Measurements from ENCODE around the gene KYAT1.

KYAT1 gene

DNA sequence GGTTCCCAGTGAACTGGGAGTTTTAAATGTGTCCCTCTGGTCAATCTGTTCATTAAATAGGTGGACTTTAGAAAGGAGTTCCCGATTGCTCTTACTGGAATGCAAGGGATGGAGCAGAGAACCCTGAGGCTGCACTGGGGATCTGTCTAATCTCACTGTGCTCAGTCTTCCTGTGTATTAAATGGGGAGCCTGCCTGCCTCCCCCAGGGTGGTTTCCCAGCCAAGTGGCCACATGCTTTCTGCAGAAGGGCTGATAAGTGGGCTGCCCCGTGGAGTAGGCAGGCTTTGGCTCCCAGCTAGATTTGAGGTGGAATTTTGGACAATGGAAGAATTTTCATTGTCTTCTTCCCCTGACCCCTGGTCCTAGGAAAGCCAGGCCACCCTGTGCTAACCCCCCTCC lies 25.0 kb upstream of the KYAT1 start:
- DNase-seq: no peak

DNA sequence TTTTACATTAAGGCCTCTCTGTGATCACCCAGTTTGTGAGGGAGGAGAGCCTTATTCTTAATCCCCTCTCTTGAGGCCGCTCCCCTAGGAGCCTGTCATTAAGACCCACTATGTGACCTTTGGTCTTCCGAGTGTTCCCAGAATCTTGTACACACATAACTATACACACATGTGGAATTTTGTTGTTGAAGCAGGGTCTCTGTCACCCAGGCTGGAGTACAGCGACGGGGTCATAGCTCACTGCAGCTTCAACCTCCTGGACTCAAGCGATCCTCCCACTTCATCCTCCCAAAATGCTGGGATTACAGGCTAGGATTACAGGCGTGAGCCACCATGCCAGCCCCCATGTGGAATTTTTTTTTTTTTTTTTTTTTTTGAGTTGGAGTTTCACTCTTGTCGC lies 24.2 kb upstream of the KYAT1 start:
- no peak for DNase-seq

DNA sequence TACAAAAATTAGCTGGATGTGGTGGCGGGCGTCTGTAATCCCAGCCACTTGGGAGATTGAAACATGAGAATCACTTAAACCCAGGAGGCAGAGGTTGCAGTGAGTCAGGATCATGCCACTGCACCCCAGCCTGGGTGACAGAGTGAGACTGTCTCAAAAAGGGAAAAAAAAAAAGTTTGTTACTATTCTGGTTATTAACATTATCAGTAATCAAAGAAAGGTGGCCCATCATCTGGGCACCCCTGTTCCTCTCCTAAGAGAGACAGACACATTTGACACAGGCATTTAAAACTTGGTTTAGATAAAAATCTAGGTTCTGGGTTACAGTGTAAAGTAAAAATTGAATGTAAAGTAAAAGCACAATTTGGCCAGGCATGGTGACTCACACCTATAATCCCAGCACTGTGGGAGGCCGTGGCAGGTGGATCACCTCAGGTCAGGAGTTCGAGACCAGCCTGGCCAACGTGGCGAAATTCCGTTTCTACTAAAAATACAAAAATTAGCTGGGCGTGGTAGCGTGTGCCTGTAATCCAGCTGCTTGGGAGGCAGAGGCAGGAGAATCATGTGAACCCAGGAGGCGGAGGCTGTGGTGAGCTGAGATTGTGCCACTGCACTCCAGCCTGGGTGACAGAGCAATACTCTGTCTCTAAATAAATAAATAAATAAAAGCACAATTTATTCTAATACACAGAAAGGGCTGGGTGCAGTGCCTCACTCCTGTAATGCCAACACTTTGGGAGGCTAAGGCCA lies 22.3 kb upstream of the KYAT1 start:
- no peak for DNase-seq

DNA sequence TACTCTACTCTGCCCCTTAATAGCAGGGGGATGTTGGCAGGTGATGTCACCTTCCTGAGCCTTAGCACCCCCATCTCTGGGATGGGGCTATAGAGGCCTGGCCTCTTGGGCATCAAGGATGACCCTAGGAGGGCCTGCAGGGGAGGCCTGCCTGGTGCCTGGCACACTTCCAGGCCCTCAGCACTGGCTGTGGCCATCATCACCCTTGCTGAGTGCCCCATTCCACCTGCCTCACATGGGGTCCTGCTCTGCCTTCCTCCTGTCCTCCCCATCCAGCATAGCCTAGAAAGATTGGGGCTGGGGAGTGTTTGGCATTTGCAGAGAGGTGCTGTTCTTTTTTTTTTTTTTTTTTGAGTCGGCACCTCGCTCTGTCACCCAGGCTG lies 21.3 kb upstream of the KYAT1 start:
- DNase-seq: no peak

DNA sequence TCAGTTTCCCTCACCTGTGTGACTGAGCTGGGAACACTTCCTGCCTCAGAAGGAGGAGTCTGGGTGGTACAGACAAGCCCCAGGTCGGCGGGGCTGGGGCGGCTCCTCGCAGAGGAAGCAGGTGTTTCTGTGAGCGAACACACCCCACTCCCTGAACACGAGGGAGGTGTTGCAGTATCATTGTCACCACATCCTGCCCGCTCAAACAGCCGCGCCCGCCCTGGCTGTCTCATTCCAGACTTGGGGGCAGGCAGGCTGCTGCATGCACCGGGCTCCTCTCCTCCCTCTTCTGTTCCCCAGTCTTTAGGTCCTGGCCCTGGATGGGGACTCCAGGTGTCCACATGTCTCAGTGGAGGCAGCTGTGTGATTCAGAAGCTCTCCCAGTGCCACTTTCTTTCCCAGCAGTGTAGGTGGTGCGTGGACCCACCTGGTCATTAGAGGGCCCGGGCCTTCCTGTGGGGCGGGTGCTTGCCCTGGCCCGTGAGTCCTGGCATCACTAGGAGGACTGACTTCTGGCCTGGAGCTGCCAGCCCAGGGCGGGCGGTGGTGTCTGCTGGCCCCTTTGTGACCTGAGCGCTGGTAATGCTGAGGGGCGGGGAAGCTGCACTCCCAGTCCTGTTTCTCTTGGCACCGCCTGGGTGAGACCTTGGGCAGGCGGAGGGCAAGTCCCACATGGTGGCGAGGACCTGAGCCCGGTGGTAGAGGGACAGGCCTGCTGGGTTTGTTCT lies 20.8 kb upstream of the KYAT1 start:
- DNase-seq: no peak

- no peak for DNase-seq
Measured at GRCh38 chr9:128901822-128902221, 20.1 kb upstream of the KYAT1 start.

GRCh38 chr9:128901379-128901778 lies 19.6 kb upstream of the KYAT1 start:
- DNase-seq: no peak

DNA sequence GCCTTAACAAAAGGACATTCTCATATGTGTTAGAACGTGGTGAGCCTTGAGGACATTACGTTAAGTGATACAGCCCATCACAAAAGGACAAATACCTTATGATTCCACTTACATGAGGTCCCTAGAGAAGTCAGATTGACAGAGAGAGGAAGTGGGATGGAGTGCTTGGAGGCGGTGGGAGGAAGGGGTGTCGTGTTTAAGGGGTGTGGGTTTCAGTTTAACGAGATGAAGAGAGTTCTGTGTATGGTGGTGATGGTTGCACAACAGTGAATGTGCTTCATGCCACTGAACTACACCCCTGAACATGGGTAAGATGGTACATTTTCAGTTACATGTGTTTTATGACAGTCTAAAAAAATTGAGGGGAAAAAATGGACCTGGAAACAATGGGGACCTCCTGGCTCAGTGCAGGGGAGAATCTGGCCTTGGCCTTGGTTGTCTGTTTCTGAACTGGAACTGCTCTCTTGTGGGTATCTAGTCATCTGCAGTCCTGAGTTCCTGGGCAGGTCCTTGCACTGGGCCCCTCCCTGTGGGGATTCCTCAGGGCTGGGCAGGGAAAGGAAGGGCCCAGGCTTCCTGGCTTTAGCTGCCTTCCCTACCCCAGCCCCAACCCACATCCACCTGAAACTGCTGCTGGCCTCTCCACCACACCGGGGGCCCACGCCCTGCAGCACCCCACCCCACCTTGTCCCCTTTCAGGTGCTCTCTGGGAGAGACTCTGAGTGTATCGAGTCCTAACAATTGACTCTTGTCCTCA lies 18.0 kb upstream of the KYAT1 start:
- no peak for DNase-seq

GRCh38 chr9:128898845-128899565 lies 17.3 kb upstream of the KYAT1 start:
- no peak for DNase-seq

GRCh38 chr9:128898382-128898781 lies 16.6 kb upstream of the KYAT1 start:
- DNase-seq: no peak

- no peak for DNase-seq
Measured at GRCh38 chr9:128895556-128895955, 13.8 kb upstream of the KYAT1 start.

- no peak for DNase-seq
Measured at GRCh38 chr9:128894764-128895163, 13.0 kb upstream of the KYAT1 start.

- no peak for DNase-seq
Measured at GRCh38 chr9:128893354-128893753, 11.6 kb upstream of the KYAT1 start.

DNA sequence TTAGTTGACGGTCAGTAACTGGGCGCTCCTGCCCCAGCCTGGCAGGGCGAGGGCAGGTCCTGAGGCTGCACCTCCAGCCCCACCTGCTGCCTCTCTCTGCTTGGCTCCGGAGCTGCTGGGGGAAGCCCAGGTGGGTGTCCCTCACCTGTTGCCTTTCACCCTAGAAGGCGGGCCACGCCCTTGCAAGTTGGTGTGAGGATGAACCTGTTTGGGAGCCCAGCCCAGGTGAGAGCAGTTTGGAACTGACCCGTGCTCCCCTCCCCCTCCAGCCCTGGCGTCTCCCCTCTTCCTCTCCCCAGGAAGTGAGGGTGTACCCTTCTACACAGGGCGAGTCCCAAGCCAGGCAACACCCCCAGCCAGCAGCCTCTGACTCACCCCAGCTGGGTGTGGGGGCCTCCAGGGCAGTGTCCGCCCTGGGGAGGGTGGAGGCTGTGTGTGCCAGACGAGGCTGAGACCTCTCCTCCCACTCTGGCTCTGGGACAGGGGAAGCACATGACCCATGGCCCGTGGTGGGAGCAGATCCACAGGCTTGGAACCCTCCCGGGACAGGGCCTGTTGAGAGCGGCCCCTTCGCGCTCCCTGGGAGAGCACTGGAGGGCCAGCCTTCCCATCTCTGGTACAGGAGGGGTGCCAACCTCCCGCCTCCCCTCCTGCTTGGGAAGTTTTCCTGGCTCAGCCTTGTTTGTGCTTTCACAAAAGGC lies 10.6 kb upstream of the KYAT1 start:
- DNase-seq: no peak

DNA sequence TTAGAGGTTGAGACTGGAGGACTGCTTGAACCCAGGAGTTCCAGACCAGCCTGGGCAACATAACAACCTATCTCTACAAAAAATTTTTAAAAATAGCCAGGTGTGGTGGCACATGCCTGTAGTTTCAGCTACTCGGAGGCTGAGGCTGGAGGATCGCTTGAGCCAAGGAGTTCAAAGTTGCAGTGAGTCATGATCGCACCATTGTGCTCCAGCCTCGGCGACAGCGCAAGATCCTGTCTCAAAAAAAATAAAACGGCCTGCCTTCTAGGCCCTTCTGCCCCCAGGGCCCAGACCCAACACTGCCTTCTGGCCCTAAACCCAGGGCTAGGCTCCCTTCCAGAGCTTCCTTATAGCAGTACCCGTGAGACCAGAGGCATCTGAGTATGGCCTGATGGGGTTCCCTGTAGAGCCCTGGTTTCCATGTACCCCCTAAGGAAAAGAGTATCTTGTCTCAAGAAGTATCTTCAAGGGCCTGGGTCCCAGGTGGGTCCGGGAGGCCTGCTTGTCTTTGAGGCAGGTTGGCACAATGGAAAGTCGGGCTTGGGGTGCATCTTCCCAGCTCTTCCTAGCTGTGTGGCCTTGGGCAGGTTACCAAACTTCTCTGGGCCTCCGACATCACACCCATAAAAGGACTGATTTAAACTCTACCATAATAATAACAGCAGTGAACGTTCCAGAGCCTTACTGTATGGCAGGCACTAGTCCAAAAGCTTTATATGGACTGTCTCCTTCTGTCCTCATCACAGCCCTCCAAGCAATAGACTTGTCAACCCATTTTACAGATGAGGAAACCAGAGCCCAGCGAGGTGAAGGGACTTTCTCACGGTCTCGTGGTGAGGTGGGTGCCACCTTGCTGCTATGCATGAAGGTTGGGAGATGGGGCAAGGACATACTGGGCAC lies 9.8 kb upstream of the KYAT1 start:
- DNase-seq: no peak

- DNase-seq: no peak
Measured at GRCh38 chr9:128887914-128888350, 6.2 kb upstream of the KYAT1 start.

DNA sequence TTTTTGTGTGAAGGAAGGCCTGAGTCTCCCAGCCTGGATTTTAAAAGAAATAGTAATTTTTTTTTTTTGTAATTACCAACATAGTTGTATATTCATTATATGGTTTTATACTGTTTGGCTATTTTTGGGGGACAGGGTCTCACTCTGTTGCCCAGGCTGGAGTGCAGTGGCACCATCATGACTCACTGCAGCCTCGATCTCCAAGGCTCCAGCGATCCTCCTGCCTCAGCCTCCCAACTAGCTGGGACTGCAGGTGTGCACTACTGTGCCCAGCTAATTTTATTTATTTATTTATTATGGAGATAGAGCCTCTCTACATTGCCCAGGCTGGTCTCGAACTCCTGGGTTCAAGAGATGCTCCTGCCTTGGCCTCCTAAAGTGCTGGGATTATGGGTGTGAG lies 5.3 kb upstream of the KYAT1 start:
- no peak for DNase-seq

- no peak for DNase-seq
Measured at GRCh38 chr9:128886211-128886891, 4.6 kb upstream of the KYAT1 start.

DNA sequence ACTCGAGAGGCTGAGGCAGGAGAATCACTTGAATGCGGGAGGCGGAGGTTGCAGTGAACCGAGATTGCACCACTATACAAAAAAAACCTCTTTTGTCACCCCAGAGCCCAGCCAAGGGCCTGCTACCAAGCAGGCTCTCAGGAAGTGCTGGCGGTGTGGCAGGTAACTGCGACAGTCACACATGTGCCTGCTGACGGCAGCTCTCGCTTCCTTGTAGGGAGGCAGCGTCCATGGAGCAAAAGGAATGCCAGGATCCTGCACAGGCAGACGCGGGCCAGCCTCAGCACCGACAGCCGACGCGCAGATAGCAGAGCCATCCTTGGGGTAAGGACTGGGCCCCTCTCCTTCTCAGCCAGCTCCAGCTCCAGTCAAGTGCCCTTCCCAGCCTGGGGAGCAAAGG lies 4.0 kb upstream of the KYAT1 start:
- DNase-seq: no peak

GRCh38 chr9:128885376-128885775 lies 3.6 kb upstream of the KYAT1 start:
- no peak for DNase-seq

DNA sequence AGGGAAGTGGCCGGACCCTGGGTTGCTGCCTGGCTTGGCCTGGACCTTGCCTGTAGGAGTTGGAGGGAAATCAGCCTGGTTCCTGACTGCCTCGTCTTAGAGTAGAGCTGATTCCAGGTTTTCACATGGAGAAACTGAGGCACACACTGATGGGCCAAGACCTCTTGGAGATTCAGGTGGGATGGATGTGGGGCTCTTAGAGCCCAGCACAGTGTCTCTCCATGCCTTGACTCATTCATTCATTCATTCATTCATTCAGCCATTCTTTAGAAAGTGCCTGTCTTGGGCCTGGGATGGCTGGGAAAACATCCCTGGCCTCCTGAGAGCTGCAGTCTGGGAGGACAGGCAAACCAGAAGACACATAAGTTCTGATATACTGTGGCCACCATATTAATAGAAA lies 2.4 kb upstream of the KYAT1 start:
- DNase-seq: no peak

Data from NCI-H1048 (cell line).